Activated CD8-positive, alpha-beta memory T cell treated with anti-CD3 and anti-CD28 coated beads, Interleukin-2, amount 50 U/mL, for 1 hour (primary cell): ENCODE results near the gene ANKRD30B.
"Not testable (repeated sequence)": the region's sequence is repeated elsewhere in the genome, so short reads cannot be mapped to it uniquely, and the experiment has no call there.

Experiments
- DNase-seq: peaks from one replicate; pipeline ENCODE4 v3.0.0-alpha.2; 2020; ENCODE audit errors: extremely low read depth

Gene ANKRD30B, protein sequence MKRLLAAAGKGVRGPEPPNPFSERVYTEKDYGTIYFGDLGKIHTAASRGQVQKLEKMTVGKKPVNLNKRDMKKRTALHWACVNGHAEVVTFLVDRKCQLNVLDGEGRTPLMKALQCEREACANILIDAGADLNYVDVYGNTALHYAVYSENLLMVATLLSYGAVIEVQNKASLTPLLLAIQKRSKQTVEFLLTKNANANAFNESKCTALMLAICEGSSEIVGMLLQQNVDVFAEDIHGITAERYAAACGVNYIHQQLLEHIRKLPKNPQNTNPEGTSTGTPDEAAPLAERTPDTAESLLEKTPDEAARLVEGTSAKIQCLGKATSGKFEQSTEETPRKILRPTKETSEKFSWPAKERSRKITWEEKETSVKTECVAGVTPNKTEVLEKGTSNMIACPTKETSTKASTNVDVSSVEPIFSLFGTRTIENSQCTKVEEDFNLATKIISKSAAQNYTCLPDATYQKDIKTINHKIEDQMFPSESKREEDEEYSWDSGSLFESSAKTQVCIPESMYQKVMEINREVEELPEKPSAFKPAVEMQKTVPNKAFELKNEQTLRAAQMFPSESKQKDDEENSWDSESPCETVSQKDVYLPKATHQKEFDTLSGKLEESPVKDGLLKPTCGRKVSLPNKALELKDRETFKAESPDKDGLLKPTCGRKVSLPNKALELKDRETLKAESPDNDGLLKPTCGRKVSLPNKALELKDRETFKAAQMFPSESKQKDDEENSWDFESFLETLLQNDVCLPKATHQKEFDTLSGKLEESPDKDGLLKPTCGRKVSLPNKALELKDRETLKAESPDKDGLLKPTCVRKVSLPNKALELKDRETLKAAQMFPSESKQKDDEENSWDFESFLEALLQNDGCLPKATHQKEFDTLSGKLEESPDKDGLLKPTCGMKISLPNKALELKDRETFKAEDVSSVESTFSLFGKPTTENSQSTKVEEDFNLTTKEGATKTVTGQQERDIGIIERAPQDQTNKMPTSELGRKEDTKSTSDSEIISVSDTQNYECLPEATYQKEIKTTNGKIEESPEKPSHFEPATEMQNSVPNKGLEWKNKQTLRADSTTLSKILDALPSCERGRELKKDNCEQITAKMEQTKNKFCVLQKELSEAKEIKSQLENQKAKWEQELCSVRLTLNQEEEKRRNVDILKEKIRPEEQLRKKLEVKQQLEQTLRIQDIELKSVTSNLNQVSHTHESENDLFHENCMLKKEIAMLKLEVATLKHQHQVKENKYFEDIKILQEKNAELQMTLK (N-terminal part only)

DNA sequence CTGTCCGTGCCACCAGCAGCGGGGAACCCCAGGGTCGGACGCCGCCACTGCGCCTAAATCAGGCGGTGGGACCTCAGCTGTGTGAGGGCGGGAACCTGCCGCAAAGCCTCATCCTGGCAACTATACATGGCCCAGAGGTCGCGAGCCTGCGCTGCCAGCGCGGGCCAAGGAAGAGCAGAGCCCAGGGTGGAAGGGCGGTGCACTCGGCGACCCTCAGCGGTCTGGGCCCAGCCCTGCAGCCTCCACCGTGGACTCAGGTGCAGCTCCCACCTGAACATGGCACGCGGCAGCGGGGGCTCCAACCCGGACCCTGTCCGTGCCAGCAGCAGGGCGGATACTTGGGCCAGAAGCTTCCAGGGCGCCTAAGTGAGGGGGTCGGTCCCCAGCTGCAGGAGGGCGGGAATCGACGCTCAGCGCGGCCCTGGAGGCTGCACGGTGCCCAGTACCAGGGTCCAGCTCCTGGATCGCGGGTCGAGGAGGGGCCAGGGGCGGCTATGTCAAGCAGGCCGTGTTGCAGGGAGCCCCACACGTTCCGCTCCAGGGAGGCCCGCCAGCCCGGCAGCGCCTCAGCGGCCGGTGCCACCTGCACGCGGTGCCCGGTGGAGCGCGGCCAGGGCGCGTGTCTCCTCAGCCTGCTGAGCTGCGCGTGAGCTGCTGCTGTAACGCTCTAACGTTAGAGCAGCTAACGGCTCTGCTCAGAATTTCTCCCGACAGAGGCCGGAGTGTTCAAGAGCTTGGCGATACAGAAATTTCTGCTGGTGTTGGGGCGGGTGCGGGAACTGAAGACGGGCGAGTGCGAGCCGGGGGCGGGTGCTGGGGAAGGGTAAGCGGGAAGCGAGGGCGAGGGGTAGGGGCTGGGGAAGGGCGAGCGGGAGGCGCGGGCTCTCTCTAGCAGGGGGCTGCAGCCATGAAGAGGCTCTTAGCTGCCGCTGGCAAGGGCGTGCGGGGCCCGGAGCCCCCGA lies at the start of gene ANKRD30B:
ANKRD30B (plus strand) TSS at position 660 of the 962 bp plus-strand sequence; CDS start at position 908, 248 bp downstream.
- no peak for DNase-seq

DNA sequence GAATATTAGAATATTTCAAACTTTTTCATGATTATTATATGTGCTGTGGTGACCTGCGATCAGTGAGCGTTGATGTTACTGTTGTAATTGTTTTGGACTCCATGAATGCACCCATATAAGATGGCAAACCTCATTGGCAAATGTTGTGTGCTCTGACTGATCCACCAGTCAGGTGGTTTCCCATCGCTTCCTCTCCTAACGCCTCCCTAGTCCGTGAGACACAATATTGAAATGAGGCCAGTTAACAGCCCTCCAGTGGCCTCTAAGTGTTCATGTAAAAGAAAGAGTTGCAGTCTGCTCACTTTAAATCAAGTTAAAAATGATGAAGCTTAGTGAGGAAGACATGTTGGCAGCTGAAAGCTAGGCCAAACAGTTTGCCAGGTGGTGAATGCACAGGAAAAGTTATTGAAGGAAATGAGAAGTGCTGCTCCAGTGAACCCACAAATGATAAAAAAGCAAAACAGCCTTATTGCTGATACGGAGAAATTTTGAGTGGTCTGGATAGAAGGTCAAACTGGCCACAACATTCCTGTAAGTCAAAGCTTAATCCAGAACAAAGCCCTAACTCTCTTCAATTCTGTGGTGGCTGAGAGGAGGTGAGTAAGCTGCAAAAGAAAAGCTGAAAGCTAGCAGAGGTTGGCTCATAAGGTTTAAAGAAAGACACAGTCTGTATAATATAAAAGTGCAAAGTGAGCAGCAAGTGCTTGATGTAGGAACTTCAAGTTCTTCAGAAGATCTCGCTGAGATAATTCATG lies 46.5 kb upstream of the ANKRD30B start:
- DNase-seq: not testable (repeated sequence)

DNA sequence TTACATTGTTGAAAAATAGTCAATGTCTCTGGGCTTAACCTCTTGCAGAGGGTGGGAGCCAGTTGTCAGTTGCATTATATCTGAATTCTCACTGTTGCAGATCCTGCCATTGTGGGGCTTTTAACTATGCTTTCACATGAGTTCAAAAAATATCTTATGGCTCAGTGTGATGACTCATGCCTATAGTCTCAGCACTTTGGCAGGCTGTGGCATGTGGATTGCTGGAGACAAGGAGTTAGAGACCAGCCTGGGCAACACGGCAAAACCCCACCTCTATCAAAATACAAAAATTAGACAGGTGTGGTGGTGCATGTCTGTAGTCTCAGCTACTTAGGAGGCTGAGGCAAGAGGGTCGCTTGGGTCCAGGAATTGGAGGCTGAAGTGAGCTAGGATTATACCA lies 38.2 kb upstream of the ANKRD30B start:
- not testable (repeated sequence) for DNase-seq

DNA sequence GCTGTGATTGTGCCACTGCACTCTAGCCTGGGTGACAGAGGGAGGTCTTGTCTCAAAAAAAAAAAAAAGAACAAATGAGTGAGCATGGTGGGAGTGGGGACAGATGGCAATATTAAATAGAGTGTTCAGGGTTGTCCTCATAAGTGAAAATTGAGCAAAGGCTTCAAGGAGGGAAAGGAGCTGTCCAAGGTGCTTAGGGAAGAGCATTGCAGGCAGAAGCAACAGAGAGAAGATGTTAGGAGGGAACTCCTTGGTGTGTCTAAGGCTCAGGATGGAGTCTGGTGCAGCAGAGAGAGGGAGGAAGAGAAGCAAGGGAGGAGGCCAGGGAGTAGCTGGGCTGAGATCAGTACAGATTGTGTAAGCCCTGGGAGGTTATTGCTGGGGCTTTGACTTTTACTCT lies 26.4 kb upstream of the ANKRD30B start:
- not testable (repeated sequence) for DNase-seq

DNA sequence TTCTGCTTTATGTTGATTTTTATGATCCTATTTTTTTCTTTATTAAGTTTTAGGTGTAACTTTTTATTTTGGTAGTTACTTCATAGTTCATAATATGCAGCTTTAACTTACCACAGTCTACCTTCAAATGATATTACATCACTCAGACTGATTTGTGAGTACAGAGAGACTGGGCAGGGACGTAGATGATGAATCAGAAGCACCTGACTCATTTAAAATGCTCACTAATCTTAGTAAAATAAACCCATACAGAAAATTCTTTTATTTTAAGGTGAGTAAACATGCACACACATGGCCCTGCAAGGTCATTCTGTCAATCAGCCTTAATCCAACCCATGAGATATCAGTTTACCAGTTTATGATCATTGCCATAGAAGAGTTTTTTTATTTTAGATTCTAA lies 8.9 kb upstream of the ANKRD30B start:
- not testable (repeated sequence) for DNase-seq

DNA sequence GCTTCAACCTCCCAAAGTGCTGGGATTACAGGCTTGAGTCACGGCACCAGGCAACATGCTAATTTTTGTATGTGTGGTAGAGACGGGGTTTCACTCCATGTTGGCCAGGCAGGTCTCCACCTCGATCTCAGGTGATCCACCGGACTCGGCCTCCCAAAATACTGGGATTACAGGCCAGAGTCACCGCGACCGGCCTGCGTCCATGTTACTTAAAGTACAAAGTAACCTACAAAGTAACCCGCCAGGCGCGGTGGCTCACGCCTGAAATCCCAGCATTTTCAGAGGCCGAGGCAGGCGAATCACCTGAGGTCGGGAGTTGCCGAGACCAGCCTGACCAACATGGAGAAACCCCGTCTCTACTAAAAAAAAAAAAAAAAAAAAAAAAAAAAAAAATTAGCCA lies 1.1 kb upstream of the ANKRD30B start:
- DNase-seq: no peak

DNA sequence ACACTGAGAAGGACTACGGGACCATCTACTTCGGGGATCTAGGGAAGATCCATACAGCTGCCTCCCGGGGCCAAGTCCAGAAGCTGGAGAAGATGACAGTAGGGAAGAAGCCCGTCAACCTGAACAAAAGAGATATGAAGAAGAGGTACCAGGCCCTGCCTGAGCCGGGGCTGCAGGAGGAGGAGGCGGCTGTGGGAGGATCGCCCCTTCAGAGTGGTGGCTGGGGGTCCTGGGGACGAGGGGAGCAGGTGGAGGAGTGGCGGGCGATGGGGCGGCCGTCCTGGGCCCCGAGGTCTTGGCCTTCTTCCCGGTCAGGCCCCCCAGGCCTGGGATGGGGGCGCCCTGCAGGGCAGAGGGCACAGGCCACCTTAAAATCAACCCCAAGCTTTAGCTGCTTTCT lies 524 bp downstream of the ANKRD30B start:
- DNase-seq: no peak

DNA sequence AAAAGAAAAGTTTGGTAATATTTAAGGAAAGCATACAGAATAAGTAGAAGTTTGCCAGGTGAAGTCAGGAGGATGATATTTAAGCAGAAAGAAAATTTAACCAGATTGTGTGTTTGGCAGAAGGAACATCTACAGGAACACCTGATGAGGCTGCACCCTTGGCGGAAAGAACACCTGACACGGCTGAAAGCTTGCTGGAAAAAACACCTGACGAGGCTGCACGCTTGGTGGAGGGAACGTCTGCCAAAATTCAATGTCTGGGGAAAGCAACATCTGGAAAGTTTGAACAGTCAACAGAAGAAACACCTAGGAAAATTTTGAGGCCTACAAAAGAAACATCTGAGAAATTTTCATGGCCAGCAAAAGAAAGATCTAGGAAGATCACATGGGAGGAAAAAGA lies 15.6 kb downstream of the ANKRD30B start:
- DNase-seq: not testable (repeated sequence)

DNA sequence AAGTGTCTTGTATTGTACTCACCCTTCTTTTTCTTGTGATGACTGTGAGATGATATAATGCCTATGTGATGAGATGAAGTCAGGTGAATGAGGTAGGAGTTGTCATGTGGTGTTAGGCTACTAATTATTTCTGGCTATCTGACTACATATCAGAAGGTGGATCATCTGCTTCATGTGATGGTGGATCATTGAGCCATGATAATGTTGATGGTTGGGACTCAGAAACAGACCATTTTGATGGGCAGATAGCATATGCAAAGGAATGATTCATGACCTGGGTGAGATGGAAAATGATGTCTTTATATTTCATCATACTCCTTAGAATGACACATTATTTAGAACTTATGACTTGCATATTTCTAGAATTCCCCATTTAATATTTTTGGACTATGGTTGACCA lies 19.5 kb downstream of the ANKRD30B start:
- no peak for DNase-seq

DNA sequence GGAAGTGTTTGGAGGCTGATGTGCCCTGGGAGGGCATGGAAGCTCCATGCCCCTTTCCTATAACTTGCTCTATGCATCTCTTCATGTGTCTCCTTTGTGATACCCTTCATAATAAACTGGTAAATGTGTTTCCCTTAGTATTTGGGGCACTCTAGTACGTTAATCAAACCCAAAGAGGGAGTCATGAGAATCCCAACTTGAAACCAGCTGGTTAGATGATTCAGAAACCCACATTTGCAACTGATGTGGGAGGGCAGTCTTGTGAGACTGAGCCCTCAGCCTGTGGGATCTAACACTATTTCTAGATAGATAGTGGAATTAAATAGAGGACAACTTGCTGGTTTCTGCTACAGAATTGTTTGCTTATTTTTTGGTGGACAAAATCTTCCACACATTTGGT lies 20.3 kb downstream of the ANKRD30B start:
- no peak for DNase-seq

DNA sequence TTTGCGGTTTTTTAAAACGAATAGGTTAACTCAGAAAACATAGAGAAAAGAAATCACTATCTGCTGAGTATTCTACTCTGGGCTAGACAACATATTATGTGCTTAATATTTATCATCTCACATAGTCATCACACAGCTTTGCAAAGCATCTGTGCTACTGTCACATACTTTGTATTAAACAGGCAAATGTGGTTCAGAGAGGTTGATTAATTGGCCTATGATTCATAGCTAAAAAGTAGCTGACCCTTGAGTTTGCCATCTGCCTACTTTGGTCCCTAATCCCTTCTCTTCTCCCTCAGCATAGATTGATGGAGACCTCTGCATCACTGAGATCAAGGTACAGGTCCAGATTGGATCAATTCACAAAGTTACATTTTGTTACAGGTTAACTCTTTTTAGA lies 21.4 kb downstream of the ANKRD30B start:
- DNase-seq: no peak

DNA sequence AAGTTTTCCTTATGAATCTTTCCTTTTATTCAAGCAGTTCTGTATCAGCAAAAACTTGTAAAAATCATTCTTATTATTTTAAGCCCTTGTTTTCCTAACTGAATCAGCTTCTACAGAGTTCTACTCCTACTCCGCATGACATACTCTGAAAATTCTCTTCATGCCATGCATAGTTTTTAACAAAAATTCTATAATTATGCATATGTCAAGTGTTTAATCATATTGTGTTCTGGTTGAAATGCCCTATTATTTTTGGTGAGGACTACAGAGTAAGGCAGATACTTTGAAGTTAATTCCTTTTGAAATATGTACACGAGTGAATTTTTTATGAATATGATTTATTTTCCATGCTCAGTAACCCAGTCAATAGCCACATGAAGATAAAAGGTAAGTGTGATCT lies 28.8 kb downstream of the ANKRD30B start:
- DNase-seq: no peak

DNA sequence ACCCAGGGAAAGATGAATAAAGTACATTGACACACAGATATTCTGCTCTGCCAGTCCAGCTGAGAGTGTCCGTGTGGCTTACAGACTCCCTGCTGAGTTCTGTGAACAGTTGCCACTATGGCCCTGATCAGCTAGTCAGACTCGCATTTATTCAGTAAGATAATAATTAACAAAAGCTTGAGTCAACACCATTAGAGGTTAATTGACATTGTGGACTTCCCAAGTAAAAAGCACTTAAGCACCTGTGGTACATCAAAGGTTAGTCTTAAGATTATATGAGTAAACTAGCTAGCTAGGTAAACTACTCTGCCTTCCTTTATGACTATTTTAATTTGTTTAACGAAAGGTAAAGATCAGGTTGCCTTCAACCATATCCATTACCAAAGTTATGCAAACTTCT lies 33.7 kb downstream of the ANKRD30B start:
- no peak for DNase-seq

DNA sequence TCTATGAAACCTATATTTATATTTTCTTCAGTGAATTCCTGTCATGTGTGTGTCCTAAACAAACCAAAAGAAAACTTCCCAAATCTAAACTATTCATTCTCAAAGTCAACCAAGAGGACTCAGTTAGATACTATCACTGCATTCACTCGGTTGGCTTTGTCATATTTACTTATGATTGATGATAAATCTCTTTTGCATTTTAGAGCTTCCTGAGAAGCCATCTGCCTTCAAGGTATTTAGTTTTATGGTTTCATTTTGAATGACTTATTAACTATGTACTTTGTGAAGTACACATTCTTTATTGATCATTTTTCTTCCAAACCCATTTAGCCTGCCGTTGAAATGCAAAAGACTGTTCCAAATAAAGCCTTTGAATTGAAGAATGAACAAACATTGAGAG lies 36.2 kb downstream of the ANKRD30B start:
- no peak for DNase-seq

DNA sequence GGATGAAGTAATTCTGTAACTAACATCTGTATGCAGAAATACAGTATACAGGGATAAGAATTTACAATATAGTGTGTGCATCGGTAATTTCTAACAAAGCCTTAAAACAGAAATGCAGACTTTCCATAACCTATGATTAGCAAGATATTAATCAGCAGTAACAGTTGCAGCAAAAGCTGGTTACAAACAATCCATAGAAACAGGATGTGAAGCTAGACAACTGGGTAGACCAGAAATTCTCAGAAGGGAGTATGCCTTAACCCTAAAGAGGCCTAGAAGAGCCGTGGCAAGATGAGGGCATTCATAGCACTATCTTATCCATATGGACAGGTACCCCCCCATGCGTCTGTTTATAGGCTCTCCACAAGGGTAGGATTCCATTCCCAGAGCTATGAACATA lies 48.9 kb downstream of the ANKRD30B start:
- DNase-seq: not testable (repeated sequence)

DNA sequence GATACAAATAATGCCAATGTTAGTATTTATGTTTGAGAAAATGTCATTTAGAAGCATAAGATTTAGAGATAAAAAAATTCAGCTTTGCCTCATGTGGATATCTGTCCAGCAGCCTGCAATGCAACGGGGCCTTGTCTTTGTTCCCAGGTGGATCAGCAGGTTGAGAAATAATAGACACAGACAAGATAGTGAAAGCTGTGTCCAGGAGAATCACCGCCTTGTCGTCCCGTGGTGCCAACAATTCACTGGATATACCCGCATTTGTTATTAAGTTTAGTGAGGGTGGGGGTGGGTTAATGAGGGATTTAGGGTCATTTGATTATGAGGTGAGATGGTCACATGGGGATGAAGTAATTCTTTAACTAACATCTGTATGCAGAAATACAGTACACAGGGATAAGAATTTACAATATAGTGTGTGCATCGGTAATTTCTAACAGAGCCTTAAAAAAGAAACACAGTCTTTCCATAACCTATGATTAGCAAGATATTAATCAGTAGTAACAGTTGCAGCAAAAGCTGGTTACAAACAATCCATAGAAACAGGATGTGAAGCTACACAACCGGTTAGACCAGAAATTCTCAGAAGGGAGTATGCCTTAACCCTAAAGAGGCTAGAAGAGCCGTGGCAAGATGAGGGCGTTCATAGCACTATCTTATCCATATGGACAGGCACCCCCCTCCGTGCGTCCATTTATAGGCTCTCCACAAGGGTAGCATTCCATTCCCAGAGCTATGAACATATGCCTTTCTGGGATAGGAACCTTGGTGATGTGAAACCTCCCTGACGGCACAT lies 50.2 kb downstream of the ANKRD30B start:
- not testable (repeated sequence) for DNase-seq

DNA sequence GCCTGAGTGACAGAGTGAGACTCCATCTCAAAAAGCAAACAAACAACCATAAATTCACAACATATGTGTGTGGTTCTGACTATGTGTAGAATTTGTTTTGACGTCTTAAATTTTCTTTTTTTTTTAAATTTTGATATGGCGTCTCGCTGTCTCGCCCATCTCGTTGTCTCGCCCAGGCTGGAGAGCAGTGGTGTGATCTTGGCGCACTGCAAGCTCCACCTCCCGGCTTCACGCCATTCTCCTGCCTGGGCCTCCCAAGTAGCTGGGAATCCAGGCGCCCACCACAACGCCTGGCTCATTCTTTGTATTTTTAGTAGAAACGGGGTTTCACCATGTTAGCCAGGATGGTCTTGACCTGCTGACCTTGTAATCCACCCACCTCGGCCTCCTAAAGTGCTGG lies 63.1 kb downstream of the ANKRD30B start:
- not testable (repeated sequence) for DNase-seq

DNA sequence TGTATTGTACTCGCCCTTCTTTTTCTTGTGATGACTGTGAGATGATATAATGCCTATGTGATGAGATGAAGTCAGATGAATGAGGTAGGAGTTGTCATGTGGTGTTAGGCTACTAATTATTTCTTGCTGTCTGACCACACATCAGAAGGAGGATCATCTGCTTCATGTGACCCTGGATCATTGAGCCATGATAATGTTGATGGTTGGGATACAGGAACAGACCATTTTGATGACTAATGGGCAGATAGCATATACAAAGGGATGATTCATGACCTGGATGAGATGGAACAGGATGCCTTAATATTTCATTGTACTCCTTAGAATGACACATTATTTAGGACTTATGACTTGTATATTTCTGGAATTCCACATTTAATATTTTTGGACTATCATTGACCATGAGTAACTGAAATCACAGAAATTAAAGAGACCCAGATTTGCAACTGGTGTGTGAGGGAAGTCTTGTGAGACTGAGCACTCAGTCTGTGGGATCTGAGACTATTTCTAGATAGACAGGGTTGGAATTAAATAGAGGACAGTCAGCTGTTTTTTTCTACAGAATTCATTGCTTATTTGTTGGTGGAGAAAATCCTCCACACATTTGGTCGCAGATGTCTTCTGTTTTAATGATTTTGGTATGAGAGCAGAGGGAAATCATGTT lies 79.1 kb downstream of the ANKRD30B start:
- not testable (repeated sequence) for DNase-seq

DNA sequence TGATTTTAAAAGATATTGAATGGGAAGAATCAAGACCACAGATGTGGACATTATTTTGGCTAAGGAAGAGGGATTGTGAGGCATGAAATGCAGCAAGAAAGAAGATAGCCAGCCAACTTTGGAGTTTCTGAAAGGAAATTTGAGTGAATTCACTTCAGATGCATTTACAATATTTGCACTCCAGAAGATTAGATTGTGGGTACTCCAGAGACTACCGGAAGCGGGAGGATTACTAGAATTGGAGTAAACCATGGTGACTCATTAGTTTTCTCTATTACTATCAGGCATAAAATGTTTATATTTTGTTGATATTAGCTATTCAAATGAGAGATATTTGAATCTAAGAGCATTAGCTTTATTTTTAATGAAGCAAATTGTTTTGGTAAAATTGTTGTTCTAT lies 93.6 kb downstream of the ANKRD30B start:
- not testable (repeated sequence) for DNase-seq
